Body of pancreas (tissue), 4 donors: ENCODE measurements around the gene HNRNPAB. TPM values are rescaled to one million over a fixed set of nuclear protein-coding genes. Genes with fewer than 3 reads are reported as not detected.
"Not testable (repeated sequence)": the region's sequence is repeated elsewhere in the genome, so short reads cannot be mapped to it uniquely, and the experiment has no call there.

Source experiments
- ATAC-seq: fragments of 150-250 bp; one replicate; pipeline ENCODE4 v1.9.1; 2016
- DNase-seq, 4 donors: peaks; one replicate each; pipeline ENCODE4 v3.0.0-alpha.2; 2019
- H3K27ac ChIP-seq, 4 donors: fragments of 200-600 bp; sonication (generic); 1 replicate in 3 of 4; 2 replicates in 1 of 4; pipeline versions ENCODE4 v1.5.1 to v1.6.1; 2016 to 2019; ENCODE audit warnings: mild to moderate bottlenecking in 1 of 4, mixed read lengths in 1 of 4, moderate library complexity in 1 of 4
- H3K27me3 ChIP-seq, 2 donors: fragments of 200-600 bp; sonication (generic); one replicate each; pipeline ENCODE4 v1.6.0; 2016; ENCODE audit warnings: mild to moderate bottlenecking in 1 of 2
- H3K36me3 ChIP-seq, 2 donors: fragments of 200-600 bp; sonication (generic); replicated peaks in 1 of 2; 2 replicates each; pipeline ENCODE4 v1.5.1; 2016; ENCODE audit warnings: low read depth in 2 of 2; ENCODE audit not compliant: insufficient read depth in 1 of 2
- H3K4me1 ChIP-seq: fragments of 200-600 bp; sonication (generic); one replicate; pipeline ENCODE4 v1.6.0; 2016
- H3K4me3 ChIP-seq, 2 donors: fragments of 200-600 bp; sonication (generic); 1 replicate in 1 of 2; 2 replicates in 1 of 2; pipeline ENCODE4 v1.5.1; 2016 to 2019
- H3K9me3 ChIP-seq, 3 donors: fragments of 200-600 bp; sonication (generic); 1 replicate in 2 of 3; 2 replicates in 1 of 3; pipeline ENCODE4 v1.5.1; 2016
- CTCF ChIP-seq, 7 experiments: fragments of 450-650 bp in 4 of 7; fragments of 200-600 bp in 3 of 7; sonication (generic) in 3 of 7; IDR thresholded peaks; one replicate each; pipeline ENCODE4 v1.5.1; 2016 to 2019; ENCODE audit warnings: antibody characterized with exemption in 7 of 7
- POLR2A ChIP-seq, 3 donors: fragments of 450-650 bp; IDR thresholded peaks; one replicate each; pipeline ENCODE4 v1.6.1; 2016; ENCODE audit warnings: antibody characterized with exemption in 3 of 3, mild to moderate bottlenecking in 2 of 3
- WGBS, 2 donors: methylation state at CpG; one replicate each; pipeline ENCODE4 v1.1.5; 2017; 5-methylcytosine and 5-hydroxymethylcytosine counted together
- intact Hi-C: fragments of 100-400 bp; cut with DNase I; formaldehyde crosslinking; loops from one replicate; pipeline ENCODE4 v1.15.1; 2023
- total RNA-seq, 2 donors: library from RNA; depleted of rRNA; stranded (reverse); fragments of >200 nt; gene quantifications; one replicate each; pipeline ENCODE4 v1.1.0, GENCODE V29; 2016

HNRNPAB gene
- total RNA-seq, 2 donors from 2014 or later, result 42.0 to 73.8 TPM

- H3K27me3 ChIP-seq, result peaks cover 0 to 4% of the 10 kb centered on the region in 2 donors
- TF ChIP-seq CTCF (IDR thresholded peaks at IDR 0.05), result no peak
- TF ChIP-seq POLR2A (IDR thresholded peaks at IDR 0.05), result no peak
- DNase-seq (no peak), ATAC-seq (no peak)
- intact Hi-C loops, result no loop called here
- 64 to 76% methylated on average over 8 of the region's 8 CpGs for WGBS, 2 donors
- H3K9me3 ChIP-seq, result no peaks in the 10 kb centered on the region
- H3K36me3 ChIP-seq, result no peaks in the 10 kb centered on the region
- H3K4me1 ChIP-seq, result no peaks in the 10 kb centered on the region
- no peak overlapping the region for H3K4me3 ChIP-seq
- no peak overlapping the region for H3K27ac ChIP-seq
These were observed 11.0 kb upstream of the HNRNPAB start for GRCh38 chr5:178193251-178193809.

- TF ChIP-seq POLR2A (IDR thresholded peaks at IDR 0.05) (no peak), CTCF (IDR thresholded peaks at IDR 0.05) (no peak)
- WGBS, 2 donors, result 37 to 48% methylated on average over 4 to 7 of the region's 7 CpGs
- Histone ChIP-seq H3K4me1 (no peaks in the 10 kb centered on the region), H3K4me3 (no peak overlapping the region), H3K27me3 (peaks cover 0 to 4% of the 10 kb centered on the region in 2 donors), H3K9me3 (no peaks in the 10 kb centered on the region), H3K36me3 (no peaks in the 10 kb centered on the region), H3K27ac (no peak overlapping the region)
- ATAC-seq (no peak), DNase-seq (no peak)
- intact Hi-C loops, result no loop called here
These were observed 10.3 kb upstream of the HNRNPAB start for GRCh38 chr5:178194026-178194425.

GRCh38 chr5:178196281-178196812 is 8.0 kb upstream of the HNRNPAB start:
- no peaks in the 10 kb centered on the region for H3K36me3 ChIP-seq
- no peak overlapping the region for H3K4me3 ChIP-seq
- intact Hi-C loops, result no loop called here
- ATAC-seq (no peak), DNase-seq (no peak)
- H3K4me1 ChIP-seq, result no peaks in the 10 kb centered on the region
- no peaks in the 10 kb centered on the region for H3K9me3 ChIP-seq
- H3K27me3 ChIP-seq, result peaks cover 0 to 4% of the 10 kb centered on the region in 2 donors
- H3K27ac ChIP-seq, result no peak overlapping the region
- TF ChIP-seq CTCF (IDR thresholded peaks at IDR 0.05), result no peak
- no peak for TF ChIP-seq POLR2A (IDR thresholded peaks at IDR 0.05)
- WGBS, 2 donors, result 69 to 74% methylated on average over 5 to 7 of the region's 7 CpGs

GRCh38 chr5:178196986-178197385 is 7.3 kb upstream of the HNRNPAB start:
- DNase-seq (peak in 1 of 4 donors; percentile 28), ATAC-seq (no peak)
- H3K4me1 ChIP-seq, result no peaks in the 10 kb centered on the region
- no peaks in the 10 kb centered on the region for H3K9me3 ChIP-seq
- H3K27me3 ChIP-seq, result peaks cover 0 to 3% of the 10 kb centered on the region in 2 donors
- 69 to 72% methylated on average over 7 to 8 of the region's 8 CpGs for WGBS, 2 donors
- intact Hi-C loops, result no loop called here
- no peak overlapping the region for H3K27ac ChIP-seq
- no peak overlapping the region for H3K4me3 ChIP-seq
- peak in 5 of 7 experiments; percentile 21 to 35 (median 28) for TF ChIP-seq CTCF (IDR thresholded peaks at IDR 0.05)
- TF ChIP-seq POLR2A (IDR thresholded peaks at IDR 0.05), result no peak
- no peaks in the 10 kb centered on the region for H3K36me3 ChIP-seq

- H3K36me3 ChIP-seq, H3K9me3 ChIP-seq, H3K27ac ChIP-seq, intact Hi-C loops, H3K27me3 ChIP-seq, DNase-seq, H3K4me3 ChIP-seq, ATAC-seq, H3K4me1 ChIP-seq: not testable (repeated sequence)
- 72 to 76% methylated on average over 10 to 11 of the region's 11 CpGs for WGBS, 2 donors
These were observed 6.2 kb upstream of the HNRNPAB start for GRCh38 chr5:178198151-178198550.
